GM19240 (cell line): Measurements from ENCODE around the gene CRYGD.
"Not testable (repeated sequence)": the region's sequence is repeated elsewhere in the genome, so short reads cannot be mapped to it uniquely, and the experiment has no call there.

Experiments used
- DNase-seq: peaks from one replicate; pipeline ENCODE4 v3.0.0; 2011; ENCODE audit warnings: low spot score; ENCODE audit not compliant: insufficient read length

The CRYGD gene

DNA sequence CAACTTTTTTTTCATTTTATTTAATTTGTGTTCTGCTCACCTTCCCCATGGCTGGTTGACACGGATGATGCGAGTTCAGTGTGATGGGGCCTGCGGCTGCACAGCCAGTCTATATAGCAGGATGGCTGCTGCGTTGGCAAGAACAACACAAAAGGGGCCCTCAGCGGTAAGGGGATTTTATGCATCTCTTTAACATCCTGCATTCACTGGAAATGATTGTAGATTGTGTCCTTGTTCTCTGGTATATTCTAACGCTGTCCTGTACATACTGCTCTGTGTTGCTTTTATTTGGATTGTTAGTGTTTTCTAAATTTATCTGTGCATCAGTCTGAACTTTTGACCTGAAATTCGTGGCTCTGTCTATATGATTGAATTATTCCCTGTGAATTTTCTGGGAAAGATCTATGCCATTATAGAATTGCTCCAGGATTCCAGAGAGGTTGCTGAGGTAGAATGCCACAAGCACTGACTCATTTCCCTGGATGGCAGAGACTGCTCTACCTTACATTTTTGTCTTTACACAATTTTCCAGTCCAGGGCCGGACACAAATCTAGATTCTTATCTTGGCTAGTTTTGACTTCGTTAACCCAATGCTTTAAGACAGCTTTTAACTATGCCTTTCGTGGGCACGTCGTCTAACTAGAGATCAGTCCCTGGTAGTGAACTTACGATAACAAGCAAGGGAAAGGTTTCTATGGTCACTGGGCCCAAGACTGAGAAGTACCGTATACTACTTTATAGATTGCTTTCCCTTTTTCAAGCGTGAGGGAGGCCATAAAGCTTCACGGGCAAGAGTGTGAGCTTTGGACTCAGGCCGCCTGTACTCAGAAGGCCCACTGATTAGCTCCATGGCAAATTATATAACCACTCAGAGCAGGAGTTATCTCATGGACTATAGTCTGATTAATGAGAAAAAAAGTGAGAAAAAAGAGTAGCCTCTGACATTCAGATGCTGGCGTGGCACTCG, 5.7 kb upstream of the CRYGD start, which contains the start of gene CRYGC:
Gene CRYGC (minus strand): TSS at position 85 of the 968 bp plus-strand sequence. CDS start 36 bp downstream, at position 49.
- no peak for DNase-seq

DNA sequence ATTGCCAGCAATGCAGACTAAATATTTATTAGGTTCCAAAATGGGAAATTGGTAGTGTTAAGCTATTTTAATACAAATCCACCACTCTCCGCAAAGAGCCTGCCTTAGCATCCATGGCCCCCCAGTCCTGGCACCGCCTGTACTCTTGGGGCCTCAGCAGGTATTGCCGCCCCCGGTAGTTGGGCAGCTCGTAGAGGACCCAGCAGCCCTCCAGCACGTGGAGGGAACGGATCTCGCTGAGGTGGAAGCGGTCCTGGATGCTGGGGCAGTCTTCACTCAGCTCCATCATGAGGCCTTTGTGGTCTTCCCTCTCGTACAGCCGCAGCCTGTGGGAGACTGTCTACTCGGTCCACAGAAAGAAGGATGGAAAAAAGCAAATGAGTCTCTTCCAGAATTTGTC, 3.8 kb upstream of the CRYGD start:
- DNase-seq, result no peak

DNA sequence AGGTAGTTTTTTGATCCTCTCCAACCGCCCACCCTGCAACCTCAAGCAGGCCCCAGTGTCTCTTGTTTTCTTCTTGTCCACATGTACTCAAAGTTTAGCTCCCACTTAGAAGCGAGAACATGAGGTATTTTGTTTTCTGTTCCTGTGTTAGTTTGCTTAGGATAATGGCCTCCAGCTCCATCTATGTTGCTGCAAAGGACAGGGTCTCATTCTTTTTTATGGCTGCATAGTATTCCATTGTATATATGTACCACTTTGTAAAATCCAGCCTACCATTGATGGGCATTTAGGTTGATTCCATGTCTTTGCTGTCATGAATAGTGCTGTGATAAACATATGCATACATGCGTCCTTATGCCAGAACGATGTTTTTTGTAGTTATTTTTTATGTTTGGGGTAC, 2.8 kb upstream of the CRYGD start:
- no peak for DNase-seq

DNA sequence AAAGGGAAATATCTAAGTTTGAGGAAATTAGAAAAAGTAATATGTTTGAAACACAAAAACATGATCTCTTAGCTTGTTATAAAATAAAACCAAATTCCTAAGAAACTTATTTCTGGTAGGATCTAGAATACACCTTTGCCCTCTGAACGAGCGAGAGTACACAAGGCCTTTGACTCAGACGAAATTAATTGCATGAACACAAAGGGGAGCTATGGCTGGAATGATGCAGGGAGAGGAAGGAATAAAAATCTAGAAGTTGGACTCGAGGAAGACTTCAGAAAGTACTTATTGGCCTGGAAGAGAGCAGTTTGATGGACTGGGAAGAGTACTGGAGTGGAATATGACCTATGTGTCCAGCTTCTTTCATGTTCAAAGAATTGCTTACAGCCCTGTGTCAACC, 927 bp upstream of the CRYGD start:
- DNase-seq, result no peak

DNA sequence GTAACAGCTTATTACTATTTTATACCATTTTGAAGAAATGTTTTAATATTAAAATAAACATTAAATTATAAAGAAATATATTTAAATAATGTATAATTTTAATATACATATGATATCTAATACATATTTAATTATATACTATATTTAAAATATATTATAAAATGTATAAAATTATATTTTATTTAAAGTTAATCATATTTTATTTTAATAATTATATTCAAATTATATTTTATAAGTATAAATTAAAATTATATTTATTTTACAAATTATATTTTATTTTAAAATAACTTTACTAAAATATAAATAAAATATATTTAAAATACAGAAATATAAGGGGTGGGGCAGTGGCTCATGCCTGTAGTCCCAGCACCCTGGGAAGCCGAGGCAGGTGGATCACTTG, 2.1 kb downstream of the CRYGD start:
- DNase-seq, result no peak

DNA sequence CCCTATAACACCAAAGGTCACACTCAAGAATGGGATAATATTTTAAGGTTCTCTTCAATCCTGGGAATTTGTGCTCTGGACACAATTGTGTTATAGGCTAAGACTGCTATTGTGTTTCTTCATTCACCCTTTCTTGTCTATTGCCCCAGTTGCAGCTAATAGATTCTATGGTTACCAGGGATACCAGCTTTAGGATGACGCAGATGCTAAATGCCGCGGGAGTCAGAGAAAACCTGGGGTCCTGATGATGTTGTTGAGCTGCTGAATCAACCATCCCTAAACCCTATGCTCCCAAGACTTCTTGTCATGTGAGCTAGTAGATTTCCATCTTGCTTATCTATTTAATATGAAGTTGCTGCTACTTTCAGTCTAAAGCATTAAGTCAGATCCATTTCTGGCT, 5.4 kb downstream of the CRYGD start:
- DNase-seq, result no peak

DNA sequence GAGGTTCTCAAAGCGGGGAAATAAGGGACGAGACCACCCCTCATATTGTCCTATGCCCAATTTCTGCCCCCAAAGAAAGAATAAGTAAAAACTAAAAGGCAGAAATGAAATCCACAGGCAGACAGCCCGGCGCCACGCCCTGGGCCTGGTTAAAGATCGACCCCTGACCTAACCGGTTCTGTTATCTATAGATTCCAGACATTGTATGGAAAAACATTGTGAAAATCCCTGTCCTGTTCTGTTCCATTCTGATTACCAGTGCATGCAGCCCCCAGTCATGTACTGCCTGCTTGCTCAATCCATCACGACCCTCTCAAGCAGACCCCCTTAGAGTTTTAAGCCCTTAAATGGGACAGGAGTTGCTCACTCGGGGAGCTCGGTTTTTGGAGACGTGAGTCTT, 6.9 kb downstream of the CRYGD start:
- not testable (repeated sequence) for DNase-seq

DNA sequence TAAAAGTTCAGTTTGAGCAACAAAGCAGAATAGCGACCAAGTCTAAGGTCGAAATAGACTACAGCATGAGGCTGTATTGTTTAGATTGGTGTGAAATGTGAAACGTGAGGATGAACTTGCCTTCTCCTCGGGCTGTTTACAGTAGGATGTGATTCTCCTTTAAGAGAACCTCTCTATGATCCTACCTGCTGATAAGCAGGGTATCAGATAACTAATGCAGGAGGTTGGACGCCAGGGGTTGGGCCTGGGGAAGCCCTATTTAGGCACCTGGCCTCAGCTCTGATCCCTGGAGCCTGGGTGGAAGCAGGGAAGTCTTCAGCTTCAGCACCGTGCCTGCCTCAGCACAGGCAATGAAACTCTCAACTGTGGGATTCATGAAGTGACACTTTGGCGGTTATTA, 11.4 kb downstream of the CRYGD start:
- DNase-seq, result no peak

DNA sequence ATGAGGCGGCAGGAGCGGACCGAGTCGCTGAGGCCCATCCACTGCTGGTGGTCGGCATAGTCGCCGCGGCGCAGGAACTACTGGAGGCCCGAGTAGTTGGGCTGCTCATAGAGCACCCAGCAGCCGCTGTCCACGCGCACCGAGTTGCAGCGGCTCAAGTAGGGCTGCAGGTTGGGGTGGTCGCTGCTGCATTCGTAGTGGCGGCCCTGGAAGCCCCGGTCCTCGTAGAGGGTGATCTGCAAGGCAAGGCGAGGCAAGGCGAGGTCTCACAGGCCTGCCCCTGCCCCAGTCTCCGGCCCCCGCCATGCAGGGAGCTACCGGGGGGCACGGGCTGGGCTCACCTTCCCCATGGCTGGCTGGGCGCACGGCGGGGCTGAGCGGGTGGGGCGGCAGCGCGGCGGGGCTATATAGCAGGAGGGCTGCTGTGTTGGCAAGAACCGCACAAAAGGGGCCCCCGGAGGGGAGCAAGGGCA, 12.0 kb downstream of the CRYGD start:
- not testable (repeated sequence) for DNase-seq

DNA sequence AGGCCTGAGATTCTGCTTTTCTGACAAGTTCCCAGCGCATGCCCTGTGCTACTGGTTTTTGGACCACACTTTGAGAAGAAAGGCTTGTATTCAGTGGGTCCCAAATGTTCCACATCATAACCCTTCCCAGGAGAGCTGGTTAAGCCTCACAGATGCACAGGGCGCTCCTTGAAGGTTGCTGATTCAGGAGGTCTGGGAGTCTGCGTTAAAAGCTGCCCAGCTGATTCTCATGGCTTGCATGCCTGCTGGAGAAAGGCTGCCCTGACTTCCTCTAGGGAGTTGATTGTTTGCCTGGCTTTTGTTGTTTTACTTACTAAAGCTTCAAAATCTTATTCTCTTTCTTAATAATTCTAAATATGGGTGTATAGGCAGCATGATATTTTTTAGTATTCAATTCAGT, 20.7 kb downstream of the CRYGD start:
- DNase-seq, result no peak

DNA sequence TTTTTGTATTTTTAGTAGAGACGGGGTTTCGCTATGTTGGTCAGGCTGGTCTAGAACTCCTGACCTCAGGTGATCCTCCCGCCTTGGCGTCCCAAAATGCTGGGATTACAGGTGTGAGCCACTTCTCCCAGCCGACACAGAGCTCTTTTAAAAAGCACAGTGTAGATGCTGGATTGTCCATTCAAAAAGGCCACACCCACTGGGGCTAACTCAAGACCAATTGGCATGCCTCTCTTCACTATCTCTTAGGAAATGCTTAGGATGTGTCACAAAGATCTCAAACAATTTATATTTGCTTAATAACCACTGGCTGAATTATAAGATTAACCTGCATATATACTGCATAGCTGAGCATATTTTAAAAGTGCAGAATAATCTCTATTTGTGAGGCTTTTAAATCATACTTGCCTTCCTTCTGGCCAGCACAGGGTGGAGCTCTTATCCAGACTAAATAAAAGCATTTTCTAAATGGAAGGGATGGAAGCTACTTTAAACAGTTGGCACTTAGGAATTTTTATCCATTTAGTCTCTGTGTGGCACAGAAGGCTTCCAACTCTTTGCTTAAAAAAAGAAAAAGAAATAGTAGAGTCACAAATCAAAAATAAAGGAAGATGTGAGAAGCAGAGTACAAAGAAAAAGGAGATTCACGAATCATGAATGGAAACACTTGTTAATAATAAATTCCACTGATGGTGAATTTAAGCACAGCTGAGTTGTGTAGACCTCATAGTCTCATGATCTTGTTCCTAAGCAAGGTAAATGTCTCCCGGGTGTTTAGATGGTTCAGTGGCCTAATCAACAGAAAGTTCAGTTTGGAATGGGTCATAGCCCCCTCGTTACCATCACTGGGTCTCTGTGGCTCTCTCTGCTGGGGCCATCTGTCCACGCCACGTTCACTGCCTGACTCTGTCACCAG, 22.4 kb downstream of the CRYGD start:
- no peak for DNase-seq

DNA sequence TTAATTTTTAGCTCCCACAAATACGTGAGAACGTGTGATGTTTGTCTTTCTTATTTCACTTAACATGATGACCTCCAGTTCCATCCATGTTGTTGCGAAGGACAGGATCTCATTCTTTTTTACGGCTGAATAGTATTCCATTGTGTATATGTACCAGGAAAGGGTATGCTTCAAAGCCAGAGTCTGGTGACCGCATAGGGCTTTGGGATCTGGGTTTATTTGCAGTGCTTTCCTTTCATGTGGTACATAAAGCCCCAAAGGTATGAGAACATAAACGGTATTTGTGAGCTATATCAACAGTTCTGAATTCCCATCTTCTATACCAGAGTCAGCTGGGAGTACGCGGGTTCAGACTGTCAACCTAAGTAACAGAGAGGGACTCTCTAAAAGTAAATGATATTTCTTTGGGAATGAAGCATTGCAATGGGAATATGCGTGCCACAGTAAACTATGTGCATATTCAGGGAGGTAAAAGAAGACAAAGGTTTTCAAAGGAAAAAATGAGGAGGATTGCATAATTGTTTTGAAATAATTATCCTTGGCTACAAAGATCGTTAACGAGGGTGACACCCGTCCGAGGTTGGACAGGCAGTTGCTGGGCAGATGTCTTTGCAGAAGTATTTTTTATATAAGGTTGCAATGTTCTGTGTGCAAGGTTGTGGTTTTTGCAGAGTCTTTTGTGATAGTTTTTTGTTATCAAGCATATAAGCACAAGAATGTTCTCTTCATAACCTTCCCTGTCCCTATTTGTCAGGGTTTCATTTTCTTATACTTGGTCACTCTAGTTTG, 24.4 kb downstream of the CRYGD start:
- no peak for DNase-seq

DNA sequence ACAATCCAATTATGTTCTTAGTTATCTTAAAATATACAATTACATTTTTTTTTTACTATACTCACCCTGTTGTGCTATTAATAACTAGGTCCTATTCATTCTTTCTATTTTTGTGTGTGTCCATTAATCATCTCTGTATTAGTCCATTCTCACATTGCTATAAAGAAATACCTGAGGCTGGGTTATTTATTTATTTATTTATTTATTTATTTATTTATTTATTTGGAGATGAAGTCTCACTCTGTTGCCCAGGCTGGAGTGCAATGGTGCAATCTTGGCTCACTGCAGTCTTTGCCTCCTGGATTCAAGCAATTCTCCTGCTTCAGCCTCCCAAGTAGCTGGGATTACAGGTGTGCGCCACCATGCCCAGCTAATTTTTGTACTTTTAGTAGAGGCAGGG, 25.6 kb downstream of the CRYGD start:
- not testable (repeated sequence) for DNase-seq

DNA sequence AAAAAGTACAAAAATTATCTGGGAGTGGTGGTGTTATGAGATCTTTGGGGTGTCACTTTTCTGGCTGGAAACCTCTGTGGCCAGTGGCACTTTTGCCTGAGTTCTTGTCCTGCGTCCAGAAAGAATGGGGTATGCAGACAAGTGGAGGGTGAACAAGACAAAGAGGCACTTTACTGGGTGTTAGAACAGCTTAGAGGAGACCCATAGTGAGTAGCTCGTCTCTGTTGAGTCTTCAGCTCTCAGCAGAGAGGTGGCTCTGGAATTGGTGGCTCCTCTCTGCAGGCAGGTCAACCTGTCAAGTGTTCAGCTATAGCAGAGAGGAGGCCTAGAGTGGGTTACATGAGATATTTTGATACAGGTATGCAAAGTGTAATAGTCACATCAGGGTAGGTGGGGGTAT, 26.1 kb downstream of the CRYGD start:
- no peak for DNase-seq

DNA sequence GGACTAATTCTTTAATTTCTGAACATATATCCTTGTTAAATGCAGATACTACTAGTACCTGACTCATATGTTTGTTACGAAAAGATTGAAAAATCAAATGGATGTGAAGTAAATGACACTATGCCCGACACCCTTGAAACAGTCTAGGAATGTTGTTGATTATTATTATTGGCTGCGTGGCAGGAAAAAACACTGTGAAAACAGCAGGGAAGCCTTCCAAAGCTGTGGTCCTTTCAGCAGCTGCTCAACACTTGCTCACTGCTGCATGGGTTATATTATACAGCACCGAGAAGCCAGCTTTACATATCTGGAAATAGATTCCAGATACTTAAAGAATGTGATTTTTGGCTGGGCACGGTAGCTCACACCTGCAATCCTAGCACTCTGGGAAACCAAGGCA, 26.5 kb downstream of the CRYGD start:
- DNase-seq, result no peak

DNA sequence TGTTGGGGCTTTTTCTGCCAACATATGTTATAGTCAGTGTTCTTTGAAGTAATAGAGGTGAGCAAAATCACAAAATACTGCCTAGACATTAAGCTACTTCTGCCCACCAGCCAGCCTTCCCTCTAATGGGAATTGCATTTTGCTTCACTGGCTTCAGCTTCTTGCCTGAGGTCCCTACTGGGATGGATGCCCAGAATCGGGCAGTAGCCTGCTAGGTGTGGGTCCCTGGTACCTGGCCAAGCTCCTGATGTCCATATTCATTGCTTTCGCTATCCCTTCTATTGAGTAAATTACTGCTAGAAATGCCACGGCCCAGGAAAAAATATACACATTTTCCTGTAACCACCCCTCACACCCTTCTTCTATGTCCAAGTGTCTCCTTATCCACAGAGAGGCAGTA, 27.0 kb downstream of the CRYGD start:
- DNase-seq, result no peak

DNA sequence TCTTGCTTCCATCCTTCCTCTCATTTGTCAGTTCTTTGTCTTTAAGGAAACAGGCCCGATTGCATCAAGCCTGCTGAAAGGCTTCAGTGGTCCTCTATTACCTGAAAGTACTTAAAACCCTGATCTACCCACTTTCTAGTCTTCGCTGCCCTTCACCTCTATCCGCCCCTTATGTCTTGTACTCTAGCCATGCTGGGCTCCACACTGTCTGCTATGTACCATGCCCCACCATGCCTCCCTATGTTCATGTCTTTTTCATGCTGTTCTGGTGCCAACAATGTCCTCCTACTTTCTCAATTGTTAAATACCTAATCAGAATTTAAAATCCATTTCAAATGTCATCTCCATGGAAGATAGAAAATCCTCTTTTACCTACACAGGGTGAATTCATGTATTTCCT, 28.2 kb downstream of the CRYGD start:
- no peak for DNase-seq

DNA sequence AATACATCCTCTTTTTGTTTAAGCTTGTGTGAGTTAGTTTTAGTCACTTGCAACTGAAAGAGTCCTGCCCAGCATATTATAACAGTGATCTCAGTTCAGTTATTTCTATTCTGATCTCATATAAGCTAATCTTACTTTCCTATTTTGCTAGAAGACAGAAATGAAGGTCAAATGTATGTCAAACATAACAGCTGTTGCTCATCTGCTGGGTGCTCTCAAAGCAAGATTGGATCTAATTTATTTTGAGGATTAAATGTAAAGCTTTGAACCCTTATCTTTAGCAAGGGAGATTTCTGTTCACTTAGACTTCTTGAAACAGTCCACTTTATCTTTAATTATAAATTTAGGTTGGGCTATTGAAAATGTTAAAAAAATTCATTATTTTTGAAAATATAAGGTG, 31.2 kb downstream of the CRYGD start:
- DNase-seq, result no peak

DNA sequence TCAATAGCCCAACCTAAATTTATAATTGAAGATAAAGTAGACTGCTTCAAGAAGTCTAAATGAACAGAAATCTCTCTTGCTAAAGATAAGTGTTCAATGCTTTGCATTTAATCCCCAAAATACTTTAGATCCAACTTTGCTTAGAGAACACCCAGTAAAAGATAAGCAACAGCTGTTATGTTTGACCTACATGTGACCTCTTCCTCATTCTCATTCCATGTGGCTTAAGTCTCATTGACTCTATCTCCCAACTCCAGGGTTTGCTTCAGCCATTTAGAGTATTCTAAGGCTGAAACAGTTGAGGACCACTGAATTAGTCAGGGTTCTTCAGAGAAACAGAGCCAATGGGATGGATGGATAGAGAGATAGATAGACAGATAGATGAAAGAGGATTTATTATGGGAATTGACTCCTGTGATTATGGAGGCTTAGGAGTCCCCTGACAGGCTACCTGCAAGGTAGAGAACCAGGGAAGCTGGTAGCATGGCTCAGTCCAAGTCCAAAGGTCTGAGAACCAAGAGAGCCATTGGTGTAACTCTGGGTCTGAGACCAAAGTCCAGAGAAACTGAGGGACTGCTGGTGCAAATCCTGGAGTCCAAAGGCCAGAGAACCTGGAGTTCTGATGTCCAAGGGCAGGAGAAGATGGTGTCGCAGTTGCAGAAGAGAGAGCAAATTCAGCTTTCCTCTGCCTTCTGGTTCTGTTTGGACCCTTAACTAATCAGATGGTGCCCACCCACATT, 32.1 kb downstream of the CRYGD start:
- DNase-seq, result no peak

DNA sequence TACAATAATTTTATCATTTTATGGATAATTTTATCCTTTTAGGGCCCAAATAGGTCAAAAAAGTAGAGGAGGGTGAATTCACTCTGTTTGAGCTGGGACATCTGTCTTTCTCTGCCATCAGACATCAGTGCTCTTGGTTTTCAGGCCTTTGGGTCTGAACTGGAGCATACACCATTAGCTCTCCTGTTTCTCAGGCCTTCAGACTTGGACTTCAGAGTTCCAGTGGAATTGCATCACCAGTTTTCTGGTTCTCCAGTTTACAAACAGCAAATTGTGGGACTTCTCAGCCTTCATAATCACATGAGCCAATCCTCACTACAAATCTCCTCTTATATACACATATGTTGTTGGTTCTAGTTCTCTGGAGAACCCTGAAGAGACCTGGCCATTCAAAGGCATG, 33.9 kb downstream of the CRYGD start:
- no peak for DNase-seq

DNA sequence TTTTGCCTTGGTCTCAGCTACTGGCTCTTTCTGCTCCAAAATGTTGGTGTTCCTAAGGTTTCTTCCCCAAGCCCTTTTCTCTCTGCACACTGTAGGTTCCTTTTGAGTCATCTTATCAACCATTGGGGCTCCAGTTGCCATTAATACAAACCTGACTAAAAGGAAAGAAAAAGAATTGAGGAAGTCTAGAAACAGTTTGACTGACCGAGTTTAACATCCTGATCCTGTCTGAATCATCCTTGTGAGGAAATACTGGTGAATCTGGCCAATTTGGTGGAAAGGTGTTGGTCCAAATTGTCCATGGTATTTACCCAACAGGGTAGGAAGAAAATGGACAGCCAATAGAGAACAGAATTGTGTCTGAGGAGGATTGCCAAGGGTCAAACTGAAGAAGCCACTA, 38.3 kb downstream of the CRYGD start:
- no peak for DNase-seq
